NCI-H1436 treated with DMSO at 0.1 percent for 48 hours (cell line): ENCODE results near the gene MYL6.
"Not testable (repeated sequence)": the region's sequence is repeated elsewhere in the genome, so short reads cannot be mapped to it uniquely, and the experiment has no call there.

Experiments
- DNase-seq: peaks from one replicate; lab custom pipeline; 2025; lab: John Stamatoyannopoulos, UW

MYL6 gene

GRCh38 chr12:56189918-56190694, 31.9 kb downstream of the MYL6 start:
- DNase-seq = peak; percentile 41

DNA sequence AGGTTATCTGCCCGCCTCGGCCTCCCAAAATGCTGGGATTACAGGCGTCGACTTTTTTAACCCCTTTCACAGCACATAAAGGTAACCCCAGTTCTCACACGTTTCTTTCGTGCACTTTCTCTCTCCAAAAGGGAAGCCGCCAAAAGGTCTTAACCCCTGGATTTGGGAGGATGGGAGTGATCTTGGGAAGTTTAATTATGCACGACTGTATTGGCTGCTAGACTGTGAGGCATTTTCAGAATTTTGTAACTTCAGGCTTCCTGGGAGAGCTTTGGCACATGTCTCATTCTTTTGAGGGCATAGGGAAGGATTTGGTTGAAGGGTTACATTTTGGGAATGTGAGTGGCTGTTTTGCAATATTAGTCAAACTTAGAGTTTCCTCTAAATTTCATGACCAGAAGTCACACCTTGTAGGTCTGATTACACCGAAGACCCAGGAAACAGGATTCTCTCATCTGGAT, 32.6 kb downstream of the MYL6 start:
- DNase-seq = no peak

GRCh38 chr12:56192582-56192981, 34.4 kb downstream of the MYL6 start:
- DNase-seq = no peak

DNA sequence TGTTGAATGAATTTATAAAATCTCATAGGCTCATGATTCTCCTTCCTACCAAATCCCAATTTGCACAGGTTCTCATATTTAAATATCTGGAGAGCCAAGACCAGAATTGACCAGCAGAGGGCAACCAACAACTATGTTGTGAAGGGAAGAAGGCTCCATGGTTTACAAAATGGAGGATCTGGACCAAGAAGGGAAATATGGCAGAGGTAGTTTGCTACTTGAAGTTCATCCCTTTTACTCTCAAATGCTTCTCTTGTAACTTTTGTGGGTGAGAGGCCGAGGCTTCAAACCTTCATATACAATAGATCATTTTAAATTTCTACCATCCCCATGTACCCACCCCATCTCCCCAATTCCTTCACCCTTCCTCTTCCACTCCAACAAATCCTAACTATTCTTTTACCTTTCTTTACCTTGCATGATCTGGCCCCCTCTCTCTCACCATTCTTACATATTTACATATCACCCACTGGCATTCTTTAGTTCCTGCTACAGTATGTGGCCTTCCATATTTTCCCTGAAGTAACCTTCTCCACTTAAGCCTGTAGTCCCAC, 34.9 kb downstream of the MYL6 start:
- peak; percentile 56 for DNase-seq

DNA sequence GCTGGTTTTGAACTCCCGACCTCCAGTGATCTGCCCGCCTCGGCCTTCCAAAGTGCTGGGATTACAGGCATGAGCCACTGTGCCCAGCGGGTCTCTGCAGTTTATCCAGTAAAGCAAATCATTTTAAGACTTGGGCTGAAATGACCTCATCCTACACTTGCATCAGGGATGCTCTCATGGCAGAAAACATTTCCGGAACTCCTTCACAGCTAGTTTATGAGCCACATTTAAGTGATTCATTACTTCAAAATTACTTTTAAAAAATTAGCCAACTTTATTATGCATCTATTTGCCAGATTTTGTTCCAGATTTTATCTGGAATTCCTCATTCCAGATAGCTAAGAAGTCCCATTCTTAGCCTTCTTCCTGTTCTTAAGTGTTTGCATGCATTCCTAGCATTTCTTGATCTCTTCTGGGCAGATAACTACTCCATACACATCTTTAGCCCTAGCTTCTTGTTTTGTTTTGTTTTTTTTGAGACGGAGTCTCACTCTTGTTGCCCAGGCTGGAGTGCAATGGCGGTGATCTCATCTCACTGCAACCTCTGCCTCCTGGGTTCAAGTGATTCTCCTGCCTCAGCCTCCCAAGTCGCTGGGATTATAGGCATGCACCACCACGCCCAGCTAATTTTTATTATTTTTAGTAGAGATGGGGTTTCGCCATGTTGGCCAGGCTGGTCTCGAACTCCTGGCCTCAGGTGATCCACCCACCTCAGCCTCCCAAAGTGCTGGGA, 38.8 kb downstream of the MYL6 start:
- DNase-seq = not testable (repeated sequence)

DNA sequence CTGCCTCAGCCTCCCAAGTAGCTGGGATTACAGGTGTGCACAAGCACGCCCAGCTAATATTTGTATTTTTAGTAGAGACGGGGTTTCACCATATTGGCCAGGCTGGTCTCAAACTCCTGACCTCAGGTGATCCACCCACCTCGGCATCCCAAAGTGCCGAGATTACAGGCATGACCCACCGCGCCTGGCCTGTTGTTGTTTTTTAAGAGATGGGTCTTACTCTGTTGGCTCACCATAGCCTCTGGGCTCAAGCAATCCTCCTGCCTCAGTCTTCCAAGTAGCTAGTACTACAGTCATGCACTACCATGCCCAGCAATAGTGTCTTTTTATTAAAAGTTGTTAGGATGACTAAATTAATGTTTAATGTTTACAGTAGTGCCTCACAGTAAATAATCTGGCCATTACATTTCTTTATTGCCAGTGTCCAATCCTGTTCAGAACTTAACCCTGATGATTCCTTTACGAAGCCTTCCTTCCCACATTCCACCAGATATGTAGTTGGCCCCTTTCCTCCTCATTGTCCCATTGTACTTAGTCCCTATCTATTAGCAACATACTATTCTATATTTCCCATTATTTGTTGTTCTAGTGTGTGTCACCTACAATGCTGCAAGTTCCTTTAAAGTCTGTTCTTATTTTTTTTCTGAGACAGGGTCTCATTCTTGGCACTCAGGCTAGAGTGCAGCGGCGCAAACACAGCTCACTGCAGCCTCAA, 39.9 kb downstream of the MYL6 start:
- no peak for DNase-seq

DNA sequence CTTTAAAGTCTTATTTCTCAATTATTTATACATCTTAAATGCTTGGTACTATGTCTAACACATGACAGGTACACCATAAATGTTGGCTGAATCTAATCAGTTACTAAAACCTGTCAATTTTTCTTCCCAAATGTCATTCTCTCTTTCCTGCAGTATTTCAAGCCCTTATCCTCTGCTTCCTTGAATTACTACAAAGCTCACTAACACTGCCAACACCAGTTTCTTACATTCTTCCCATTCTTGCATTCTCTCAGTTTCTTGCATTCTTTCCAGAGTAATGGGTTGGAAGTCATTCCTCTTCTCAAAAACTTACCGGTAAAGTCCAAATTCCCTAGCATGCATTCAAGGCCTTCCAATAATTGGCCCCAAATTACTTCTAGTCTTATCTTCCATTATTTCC, 40.7 kb downstream of the MYL6 start:
- DNase-seq = no peak

- no peak for DNase-seq
These were observed 44.2 kb downstream of the MYL6 start for GRCh38 chr12:56202366-56202765.

GRCh38 chr12:56202838-56203237, 44.7 kb downstream of the MYL6 start:
- DNase-seq = no peak

- no peak for DNase-seq
These were observed 46.1 kb downstream of the MYL6 start for GRCh38 chr12:56204275-56204674.

GRCh38 chr12:56205445-56205844, 47.3 kb downstream of the MYL6 start:
- DNase-seq = no peak

GRCh38 chr12:56206452-56207166, 48.5 kb downstream of the MYL6 start:
- no peak for DNase-seq

DNA sequence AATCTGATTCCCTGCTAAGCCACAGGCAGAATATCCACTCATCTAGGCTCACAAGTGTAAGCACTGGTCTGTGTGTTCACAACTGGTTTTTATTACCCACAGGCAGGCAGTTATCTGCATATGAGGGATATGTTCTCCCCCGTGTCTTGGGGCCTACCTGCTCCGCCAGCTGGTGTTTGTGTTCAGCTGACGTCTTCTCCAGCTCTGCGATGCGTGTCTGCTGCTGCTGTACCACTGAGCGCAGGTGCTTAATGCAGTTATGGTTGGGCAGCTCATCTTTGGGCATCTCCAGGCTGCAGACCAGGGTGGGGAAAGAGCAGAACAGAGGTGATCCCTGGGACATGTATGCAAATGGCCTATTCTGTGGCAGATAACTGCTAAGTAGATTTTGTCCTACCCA, 49.8 kb downstream of the MYL6 start:
- DNase-seq = no peak
